Activated CD8-positive, alpha-beta T cell treated with anti-CD3 and anti-CD28 coated beads for 36 hours (primary cell): ENCODE measurements around the gene SERPINF2. TPM values are rescaled to one million over a fixed set of nuclear protein-coding genes. Genes with fewer than 3 reads are reported as not detected.

Experiments used
- ATAC-seq: fragments of 200-7000 bp; cut with Tn5 transposase; one replicate; pipeline ENCODE4 v1.10.0; 2021; ENCODE audit warnings: mild to moderate bottlenecking, moderate library complexity
- CTCF ChIA-PET: fragments of 350-600 bp; sonication (Branson Sonifier 250); formaldehyde crosslinking; loops from one replicate; lab custom pipeline; 2021; ENCODE audit warnings: antibody characterized with exemption; lab: Charles Lee
- POLR2A ChIA-PET: fragments of 350-600 bp; sonication (Branson Sonifier 250); formaldehyde crosslinking; loops from one replicate; lab custom pipeline; 2021; ENCODE audit warnings: antibody characterized with exemption; lab: Charles Lee
- DNase-seq: peaks from one replicate; pipeline ENCODE4 v3.0.0-alpha.2; 2020
- H3K27ac Mint-ChIP-seq: one replicate; pipeline ENCODE4 v1.8.0; 2021; ENCODE audit warnings: mild to moderate bottlenecking, mixed read lengths
- H3K27me3 Mint-ChIP-seq: one replicate; pipeline ENCODE4 v1.8.0; 2021; ENCODE audit warnings: mixed read lengths
- H3K36me3 Mint-ChIP-seq: one replicate; pipeline ENCODE4 v1.8.0; 2021; ENCODE audit warnings: low read depth, mixed read lengths
- H3K4me1 Mint-ChIP-seq: one replicate; pipeline ENCODE4 v1.8.0; 2021; ENCODE audit warnings: low read depth, mixed read lengths
- H3K4me3 Mint-ChIP-seq: one replicate; pipeline ENCODE4 v1.8.0; 2021; ENCODE audit warnings: mild to moderate bottlenecking, moderate library complexity, mixed read lengths
- H3K9me3 Mint-ChIP-seq: one replicate; pipeline ENCODE4 v1.8.0; 2021; ENCODE audit warnings: mixed read lengths
- intact Hi-C: fragments of 100-400 bp; cut with micrococcal nuclease; formaldehyde crosslinking; loops from one replicate; pipeline ENCODE4 v1.10.0; 2022
- total RNA-seq, 2 experiments: library from RNA; stranded (reverse); gene quantifications; one replicate each; pipeline ENCODE4 v1.2.3, GENCODE V29; 2021
- TF ChIP-seq, protein P1 (sequence below): fragments of 200-600 bp; IDR thresholded peaks from one replicate; pipeline ENCODE4 v1.8.0; 2022; ENCODE audit warnings: antibody characterized with exemption, mild to moderate bottlenecking

Gene SERPINF2
- total RNA-seq, 2 experiments from 2014 or later, result 0.11 to 0.18 TPM

GRCh38 chr17:1709971-1710806 lies 32.5 kb upstream of the SERPINF2 start, which contains the start of gene TLCD2:
TSS of gene TLCD2 (minus strand) at chr17:1710377. CDS start at chr17:1710242, 135 bp downstream.
- H3K36me3 Mint-ChIP-seq, result peaks cover 3% of the 10 kb centered on the region
- H3K4me1 Mint-ChIP-seq, result peaks cover 17% of the 10 kb centered on the region
- ChIA-PET POLR2A (interaction anchor here (1.0 kb wide), 1 partner anchor 42 kb away, joined by 3 read pairs; no protein-coding TSS in a partner anchor), CTCF (interaction anchor here (1.1 kb wide), 1 partner anchor 43 kb away, joined by 3 read pairs; no protein-coding TSS in a partner anchor)
- ATAC-seq (peak; percentile 37), DNase-seq (no peak)
- intact Hi-C loops, result no loop called here
- H3K9me3 Mint-ChIP-seq, result no peaks in the 10 kb centered on the region
- peak within 1 kb of the TSS; percentile 30 for H3K27ac Mint-ChIP-seq
- peaks cover 22% of the 10 kb centered on the region for H3K27me3 Mint-ChIP-seq
- peak within 1 kb of the TSS; percentile 40 for H3K4me3 Mint-ChIP-seq
- TF ChIP-seq, protein P1, sequence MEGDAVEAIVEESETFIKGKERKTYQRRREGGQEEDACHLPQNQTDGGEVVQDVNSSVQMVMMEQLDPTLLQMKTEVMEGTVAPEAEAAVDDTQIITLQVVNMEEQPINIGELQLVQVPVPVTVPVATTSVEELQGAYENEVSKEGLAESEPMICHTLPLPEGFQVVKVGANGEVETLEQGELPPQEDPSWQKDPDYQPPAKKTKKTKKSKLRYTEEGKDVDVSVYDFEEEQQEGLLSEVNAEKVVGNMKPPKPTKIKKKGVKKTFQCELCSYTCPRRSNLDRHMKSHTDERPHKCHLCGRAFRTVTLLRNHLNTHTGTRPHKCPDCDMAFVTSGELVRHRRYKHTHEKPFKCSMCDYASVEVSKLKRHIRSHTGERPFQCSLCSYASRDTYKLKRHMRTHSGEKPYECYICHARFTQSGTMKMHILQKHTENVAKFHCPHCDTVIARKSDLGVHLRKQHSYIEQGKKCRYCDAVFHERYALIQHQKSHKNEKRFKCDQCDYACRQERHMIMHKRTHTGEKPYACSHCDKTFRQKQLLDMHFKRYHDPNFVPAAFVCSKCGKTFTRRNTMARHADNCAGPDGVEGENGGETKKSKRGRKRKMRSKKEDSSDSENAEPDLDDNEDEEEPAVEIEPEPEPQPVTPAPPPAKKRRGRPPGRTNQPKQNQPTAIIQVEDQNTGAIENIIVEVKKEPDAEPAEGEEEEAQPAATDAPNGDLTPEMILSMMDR, result no peak

- ChIA-PET CTCF (interaction anchor here (0.9 kb wide), 1 partner anchor 10 kb away, joined by 3 read pairs; no protein-coding TSS in a partner anchor), POLR2A (interaction anchor here (0.9 to 1.0 kb wide), 2 partner anchors 42 to 86 kb away, joined by 3 to 5 read pairs; no protein-coding TSS in a partner anchor)
- Mint-ChIP-seq H3K4me1 (peaks cover 17% of the 10 kb centered on the region), H3K27ac (peak overlapping the region; percentile 30), H3K4me3 (peak overlapping the region; percentile 40), H3K27me3 (peaks cover 17% of the 10 kb centered on the region), H3K36me3 (peaks cover 3% of the 10 kb centered on the region), H3K9me3 (no peaks in the 10 kb centered on the region)
- intact Hi-C loops, result no loop called here
- ATAC-seq (no peak), DNase-seq (no peak)
- TF ChIP-seq, protein P1, result no peak
Observed at GRCh38 chr17:1710807-1711553, 31.7 kb upstream of the SERPINF2 start.

DNA sequence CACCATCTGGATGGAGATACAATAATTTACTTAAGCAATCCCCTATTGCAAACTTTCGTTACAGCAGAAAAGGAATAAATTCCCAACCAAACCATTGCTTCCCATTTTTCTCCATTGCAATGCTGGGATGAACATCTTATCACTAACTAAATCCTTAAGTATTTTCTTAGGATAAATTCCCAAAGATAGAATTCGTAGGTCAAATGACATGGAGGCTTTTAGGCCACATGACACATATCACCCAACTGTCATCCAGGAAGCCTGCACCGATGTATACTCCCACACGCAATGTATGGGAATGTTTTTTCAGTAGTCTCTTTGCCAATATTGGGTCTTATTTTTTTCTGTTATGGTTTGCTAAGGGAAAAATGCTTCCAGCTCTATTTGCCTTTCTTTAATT lies 30.9 kb upstream of the SERPINF2 start:
- Mint-ChIP-seq H3K27me3 (peaks cover 17% of the 10 kb centered on the region), H3K4me3 (no peak overlapping the region), H3K36me3 (peaks cover 3% of the 10 kb centered on the region), H3K4me1 (peaks cover 17% of the 10 kb centered on the region), H3K27ac (no peak overlapping the region), H3K9me3 (no peaks in the 10 kb centered on the region)
- DNase-seq (no peak), ATAC-seq (no peak)
- intact Hi-C loops, result no loop called here
- POLR2A ChIA-PET, result interaction anchor here (0.9 kb wide), 1 partner anchor 86 kb away, joined by 5 read pairs; no protein-coding TSS in a partner anchor
- TF ChIP-seq, protein P1, result no peak
- CTCF ChIA-PET, result no interaction called here

DNA sequence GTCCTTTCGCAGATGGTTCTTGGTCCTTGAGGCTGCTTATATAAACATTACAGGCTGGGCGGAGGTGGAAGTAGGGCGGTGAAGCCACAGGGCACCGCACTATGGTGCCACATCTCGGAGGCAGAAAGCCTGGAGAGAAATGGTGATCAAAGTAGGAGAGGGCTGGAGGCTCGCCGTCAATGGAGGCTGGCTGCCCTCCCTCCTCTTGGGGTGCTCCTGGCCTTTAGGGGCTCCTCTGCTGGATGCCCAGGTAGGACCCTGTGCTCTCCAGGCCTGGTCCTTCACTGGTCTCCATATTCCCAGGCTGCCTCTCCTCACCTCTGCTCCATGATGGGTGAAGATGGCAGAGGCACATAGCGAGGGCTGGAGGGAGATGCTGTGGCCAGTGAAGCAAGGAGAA lies 30.4 kb upstream of the SERPINF2 start:
- ChIA-PET POLR2A (no interaction called here), CTCF (interaction anchor here (0.7 kb wide), 1 partner anchor 9 kb away, joined by 3 read pairs; no protein-coding TSS in a partner anchor)
- H3K4me3 Mint-ChIP-seq, result no peak overlapping the region
- H3K27me3 Mint-ChIP-seq, result peaks cover 17% of the 10 kb centered on the region
- H3K27ac Mint-ChIP-seq, result no peak overlapping the region
- no peaks in the 10 kb centered on the region for H3K9me3 Mint-ChIP-seq
- DNase-seq (no peak), ATAC-seq (no peak)
- TF ChIP-seq, protein P1, result no peak
- intact Hi-C loops, result no loop called here
- peaks cover 20% of the 10 kb centered on the region for H3K4me1 Mint-ChIP-seq
- peaks cover 3% of the 10 kb centered on the region for H3K36me3 Mint-ChIP-seq
